Measurements from ENCODE around the gene PSD2. TPM values are rescaled to one million over a fixed set of nuclear protein-coding genes. Genes with fewer than 3 reads are reported as not detected.

Gene PSD2
- total RNA-seq, 4 donors from 2014 or later = 0.16 TPM; not detected in 3

- no peaks in the 10 kb centered on the region for H3K9me3 ChIP-seq
- H3K27ac ChIP-seq = no peak overlapping the region
- H3K4me3 ChIP-seq = no peak overlapping the region
- no peaks in the 10 kb centered on the region for H3K27me3 ChIP-seq
- H3K4me1 ChIP-seq = no peaks in the 10 kb centered on the region
- in situ Hi-C loops (cut with MboI; ENCODE audit: low pct_ligation_motif_present in 1 of 4, low pct_unique_long_range_greater_than_20kb in 1 of 4, low sequenced_read_pairs in 3 of 4) (no loop called here), intact Hi-C loops (cut with DNase I; ENCODE audit: low total_unique reads) (no loop called here)
- WGBS, 2 donors (ENCODE audit: low coverage in 1 of 2) = 75 to 95% methylated on average over 2 to 4 of the region's 4 CpGs
- no peaks in the 10 kb centered on the region for H3K36me3 ChIP-seq
- no peak for DNase-seq
- TF ChIP-seq CTCF (IDR thresholded peaks at IDR 0.05) (no peak), EP300 (IDR thresholded peaks at IDR 0.05; ENCODE audit: low read depth) (no peak), POLR2AphosphoS5 (IDR thresholded peaks at IDR 0.05) (no peak), POLR2A (IDR thresholded peaks at IDR 0.05) (no peak)
These were observed 90.2 kb downstream of the PSD2 start for GRCh38 chr5:139885857-139886208.

- TF ChIP-seq POLR2A (IDR thresholded peaks at IDR 0.05) (no peak), EP300 (IDR thresholded peaks at IDR 0.05; ENCODE audit: low read depth) (no peak), POLR2AphosphoS5 (IDR thresholded peaks at IDR 0.05) (no peak), CTCF (IDR thresholded peaks at IDR 0.05) (no peak)
- DNase-seq = no peak
These were observed 90.6 kb downstream of the PSD2 start for GRCh38 chr5:139886213-139886612.

GRCh38 chr5:139888370-139888769 is 92.8 kb downstream of the PSD2 start:
- Histone ChIP-seq H3K4me1 (no peaks in the 10 kb centered on the region), H3K27ac (no peak overlapping the region), H3K9me3 (no peaks in the 10 kb centered on the region), H3K27me3 (no peaks in the 10 kb centered on the region), H3K4me3 (no peak overlapping the region), H3K36me3 (no peaks in the 10 kb centered on the region)
- in situ Hi-C loops (cut with MboI; ENCODE audit: low pct_ligation_motif_present in 1 of 4, low pct_unique_long_range_greater_than_20kb in 1 of 4, low sequenced_read_pairs in 3 of 4) (no loop called here), intact Hi-C loops (cut with DNase I; ENCODE audit: low total_unique reads) (no loop called here)
- WGBS, 2 donors (ENCODE audit: low coverage in 1 of 2) = 56 to 79% methylated on average over 2 to 4 of the region's 4 CpGs
- no peak for DNase-seq
- TF ChIP-seq CTCF (IDR thresholded peaks at IDR 0.05) (no peak), POLR2A (IDR thresholded peaks at IDR 0.05) (no peak), POLR2AphosphoS5 (IDR thresholded peaks at IDR 0.05) (no peak), EP300 (IDR thresholded peaks at IDR 0.05; ENCODE audit: low read depth) (no peak)

More at GRCh38 chr5:139886213-139886612, 90.6 kb downstream of the PSD2 start:
- no peaks in the 10 kb centered on the region for H3K4me1 ChIP-seq
- no peak overlapping the region for H3K27ac ChIP-seq
- no peak overlapping the region for H3K4me3 ChIP-seq
- no peaks in the 10 kb centered on the region for H3K36me3 ChIP-seq
- in situ Hi-C loops (cut with MboI; ENCODE audit: low pct_ligation_motif_present in 1 of 4, low pct_unique_long_range_greater_than_20kb in 1 of 4, low sequenced_read_pairs in 3 of 4) (no loop called here), intact Hi-C loops (cut with DNase I; ENCODE audit: low total_unique reads) (no loop called here)
- WGBS, 2 donors (ENCODE audit: low coverage in 1 of 2) = 41 to 75% methylated on average over 1 to 2 of the region's 2 CpGs
- H3K9me3 ChIP-seq = no peaks in the 10 kb centered on the region
- no peaks in the 10 kb centered on the region for H3K27me3 ChIP-seq

GRCh38 chr5:139889410-139889809 is 93.8 kb downstream of the PSD2 start:
- Histone ChIP-seq H3K4me3 (no peak overlapping the region), H3K36me3 (no peaks in the 10 kb centered on the region), H3K4me1 (no peaks in the 10 kb centered on the region), H3K27me3 (no peaks in the 10 kb centered on the region), H3K9me3 (no peaks in the 10 kb centered on the region), H3K27ac (no peak overlapping the region)
- no peak for DNase-seq
- in situ Hi-C loops (cut with MboI; ENCODE audit: low pct_ligation_motif_present in 1 of 4, low pct_unique_long_range_greater_than_20kb in 1 of 4, low sequenced_read_pairs in 3 of 4) = no loop called here
- intact Hi-C loops (cut with DNase I; ENCODE audit: low total_unique reads) = no loop called here
- WGBS, 2 donors (ENCODE audit: low coverage in 1 of 2) = 85 to 92% methylated on average over 2 of the region's 2 CpGs
- TF ChIP-seq EP300 (IDR thresholded peaks at IDR 0.05; ENCODE audit: low read depth) = no peak
- no peak for TF ChIP-seq POLR2A (IDR thresholded peaks at IDR 0.05)
- TF ChIP-seq CTCF (IDR thresholded peaks at IDR 0.05) = no peak
- TF ChIP-seq POLR2AphosphoS5 (IDR thresholded peaks at IDR 0.05) = no peak

Measured in transverse colon (tissue), 4 donors.